Measurements from ENCODE around the gene FADS3. TPM values are rescaled to one million over a fixed set of nuclear protein-coding genes. Genes with fewer than 3 reads are reported as not detected.

The FADS3 gene
- total and polyA plus RNA-seq, 2 donors from 2014 or later, result 20.5 to 58.2 TPM

GRCh38 chr11:61854966-61855714, 36.2 kb downstream of the FADS3 start:
- intact Hi-C loops (cut with DNase I), result no loop called here
- DNase-seq (peak in 1 of 5 donors; percentile 24), FAIRE-seq (no peak)
- no peak for TF ChIP-seq CTCF (IDR thresholded peaks at IDR 0.05; ENCODE audit: borderline replicate concordance, extremely low read depth, insufficient read depth)
- Histone ChIP-seq H3K27ac (ENCODE audit: low read depth in 2 of 2, low read length in 2 of 2) (no peak overlapping the region), H3K36me3 (ENCODE audit: control insufficient read depth in 2 of 3, insufficient read depth in 3 of 3, low read length in 3 of 3) (peaks cover 0 to 3% (median 0%) of the 10 kb centered on the region in 3 donors), H3K9me3 (ENCODE audit: control insufficient read depth in 2 of 3, insufficient read depth in 1 of 3, low read length in 3 of 3) (no peaks in the 10 kb centered on the region), H3K9ac (ENCODE audit: low read length in 3 of 3) (no peak overlapping the region), H3K27me3 (ENCODE audit: control insufficient read depth, insufficient read depth, low read length) (no peaks in the 10 kb centered on the region), H3K4me1 (ENCODE audit: control insufficient read depth in 2 of 3, insufficient read depth in 2 of 3, low read depth in 1 of 3, low read length in 3 of 3) (no peaks in the 10 kb centered on the region), H3K4me3 (ENCODE audit: low read length in 3 of 3) (no peak overlapping the region)

GRCh38 chr11:61854206-61854895, 37.0 kb downstream of the FADS3 start:
- H3K27ac ChIP-seq (ENCODE audit: low read depth in 2 of 2, low read length in 2 of 2), result no peak overlapping the region
- no peaks in the 10 kb centered on the region for H3K27me3 ChIP-seq (ENCODE audit: control insufficient read depth, insufficient read depth, low read length)
- FAIRE-seq, result no peak
- DNase-seq, result no peak
- peaks cover 0 to 3% (median 0%) of the 10 kb centered on the region in 3 donors for H3K36me3 ChIP-seq (ENCODE audit: control insufficient read depth in 2 of 3, insufficient read depth in 3 of 3, low read length in 3 of 3)
- no peak for TF ChIP-seq CTCF (IDR thresholded peaks at IDR 0.05; ENCODE audit: borderline replicate concordance, extremely low read depth, insufficient read depth)
- no peak overlapping the region for H3K4me3 ChIP-seq (ENCODE audit: low read length in 3 of 3)
- no peaks in the 10 kb centered on the region for H3K9me3 ChIP-seq (ENCODE audit: control insufficient read depth in 2 of 3, insufficient read depth in 1 of 3, low read length in 3 of 3)
- H3K4me1 ChIP-seq (ENCODE audit: control insufficient read depth in 2 of 3, insufficient read depth in 2 of 3, low read depth in 1 of 3, low read length in 3 of 3), result no peaks in the 10 kb centered on the region
- intact Hi-C loops (cut with DNase I), result no loop called here
- H3K9ac ChIP-seq (ENCODE audit: low read length in 3 of 3), result no peak overlapping the region

GRCh38 chr11:61853698-61854169, 37.6 kb downstream of the FADS3 start:
- intact Hi-C loops (cut with DNase I), result no loop called here
- Histone ChIP-seq H3K4me1 (ENCODE audit: control insufficient read depth in 2 of 3, insufficient read depth in 2 of 3, low read depth in 1 of 3, low read length in 3 of 3) (no peaks in the 10 kb centered on the region), H3K9ac (ENCODE audit: low read length in 3 of 3) (no peak overlapping the region), H3K36me3 (ENCODE audit: control insufficient read depth in 2 of 3, insufficient read depth in 3 of 3, low read length in 3 of 3) (peaks cover 0 to 3% (median 0%) of the 10 kb centered on the region in 3 donors), H3K4me3 (ENCODE audit: low read length in 3 of 3) (no peak overlapping the region), H3K9me3 (ENCODE audit: control insufficient read depth in 2 of 3, insufficient read depth in 1 of 3, low read length in 3 of 3) (no peaks in the 10 kb centered on the region), H3K27me3 (ENCODE audit: control insufficient read depth, insufficient read depth, low read length) (no peaks in the 10 kb centered on the region), H3K27ac (ENCODE audit: low read depth in 2 of 2, low read length in 2 of 2) (no peak overlapping the region)
- TF ChIP-seq CTCF (IDR thresholded peaks at IDR 0.05; ENCODE audit: borderline replicate concordance, extremely low read depth, insufficient read depth), result no peak
- FAIRE-seq (no peak), DNase-seq (no peak)

All from kidney (tissue), 14 donors.